ENCODE measurements around the gene CARS2. TPM values are rescaled to one million over a fixed set of nuclear protein-coding genes. Genes with fewer than 3 reads are reported as not detected.

The CARS2 gene
- total RNA-seq, 3 donors from 2014 or later (not counting 1 experiment from before 2014, with no cell fraction given): 65.3 to 77.3 (median 73.0) TPM

DNA sequence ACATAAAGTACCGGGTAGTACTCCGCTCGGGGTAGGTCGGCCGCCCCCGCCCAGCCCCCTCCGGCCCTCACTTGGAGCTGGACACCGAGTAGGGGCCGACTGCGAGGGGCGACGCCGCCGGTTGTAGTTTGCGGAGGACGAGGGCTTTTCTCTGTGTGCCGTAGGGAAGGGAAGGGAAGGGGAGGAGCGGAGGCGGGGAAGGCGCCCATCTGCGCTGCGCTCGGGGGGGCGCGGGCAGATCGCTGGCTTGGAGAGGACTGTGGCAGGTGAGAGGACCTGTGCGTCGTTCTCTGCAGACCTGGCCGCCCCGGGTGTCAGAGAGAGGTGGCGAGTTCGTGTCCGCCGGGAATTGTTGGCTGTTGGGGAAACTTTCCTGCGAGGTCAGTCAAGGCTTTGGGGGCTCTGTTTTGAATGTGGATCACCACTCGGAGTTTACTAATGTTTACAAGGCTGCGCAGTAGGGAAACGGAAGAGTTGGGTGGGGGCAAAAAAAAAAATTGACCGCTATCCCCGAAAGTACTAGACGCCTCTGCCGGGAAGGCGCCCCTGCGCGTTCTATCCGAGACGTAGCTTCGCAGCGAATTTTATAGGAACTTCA, 9.0 kb upstream of the CARS2 start:
- Histone ChIP-seq H3K4me3 (ENCODE audit: low read length) (peak overlapping the region; percentile 98), H3K9me3 (ENCODE audit: control insufficient read depth, insufficient read depth, low read length) (no peaks in the 10 kb centered on the region), H3K27me3 (ENCODE audit: control insufficient read depth, insufficient read depth, low read length) (no peaks in the 10 kb centered on the region), H3K36me3 (ENCODE audit: control insufficient read depth, insufficient read depth, low read length) (peaks cover 5% of the 10 kb centered on the region), H3K27ac (ENCODE audit: low read length) (peak overlapping the region; percentile 86), H3K4me1 (ENCODE audit: control insufficient read depth, insufficient read depth, low read length) (peaks cover 25% of the 10 kb centered on the region)
- peak overlapping the region; percentile 86 to 97 for H3K27ac Mint-ChIP-seq
- peaks cover 42 to 54% of the 10 kb centered on the region in 2 donors for H3K4me1 Mint-ChIP-seq
- DNase-seq (peak; percentile 50 to 71), ATAC-seq (no peak)
- intact Hi-C loops (cut with micrococcal nuclease): loop anchor here (1.0 kb wide), 2 partner anchors 9 to 11 kb away; partner anchors contain the start of gene CARS2
- no peaks in the 10 kb centered on the region for H3K27me3 Mint-ChIP-seq (ENCODE audit: low read depth in 2 of 2)
- H3K9me3 Mint-ChIP-seq: no peaks in the 10 kb centered on the region
- H3K4me3 Mint-ChIP-seq: peak overlapping the region; percentile 97
- WGBS (ENCODE audit: insufficient coverage): 0% methylated on average over 49 of the region's 49 CpGs
- no peaks in the 10 kb centered on the region for H3K36me3 Mint-ChIP-seq
- TF ChIP-seq, protein P1, sequence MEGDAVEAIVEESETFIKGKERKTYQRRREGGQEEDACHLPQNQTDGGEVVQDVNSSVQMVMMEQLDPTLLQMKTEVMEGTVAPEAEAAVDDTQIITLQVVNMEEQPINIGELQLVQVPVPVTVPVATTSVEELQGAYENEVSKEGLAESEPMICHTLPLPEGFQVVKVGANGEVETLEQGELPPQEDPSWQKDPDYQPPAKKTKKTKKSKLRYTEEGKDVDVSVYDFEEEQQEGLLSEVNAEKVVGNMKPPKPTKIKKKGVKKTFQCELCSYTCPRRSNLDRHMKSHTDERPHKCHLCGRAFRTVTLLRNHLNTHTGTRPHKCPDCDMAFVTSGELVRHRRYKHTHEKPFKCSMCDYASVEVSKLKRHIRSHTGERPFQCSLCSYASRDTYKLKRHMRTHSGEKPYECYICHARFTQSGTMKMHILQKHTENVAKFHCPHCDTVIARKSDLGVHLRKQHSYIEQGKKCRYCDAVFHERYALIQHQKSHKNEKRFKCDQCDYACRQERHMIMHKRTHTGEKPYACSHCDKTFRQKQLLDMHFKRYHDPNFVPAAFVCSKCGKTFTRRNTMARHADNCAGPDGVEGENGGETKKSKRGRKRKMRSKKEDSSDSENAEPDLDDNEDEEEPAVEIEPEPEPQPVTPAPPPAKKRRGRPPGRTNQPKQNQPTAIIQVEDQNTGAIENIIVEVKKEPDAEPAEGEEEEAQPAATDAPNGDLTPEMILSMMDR (IDR thresholded peaks at IDR 0.05): no peak

DNA sequence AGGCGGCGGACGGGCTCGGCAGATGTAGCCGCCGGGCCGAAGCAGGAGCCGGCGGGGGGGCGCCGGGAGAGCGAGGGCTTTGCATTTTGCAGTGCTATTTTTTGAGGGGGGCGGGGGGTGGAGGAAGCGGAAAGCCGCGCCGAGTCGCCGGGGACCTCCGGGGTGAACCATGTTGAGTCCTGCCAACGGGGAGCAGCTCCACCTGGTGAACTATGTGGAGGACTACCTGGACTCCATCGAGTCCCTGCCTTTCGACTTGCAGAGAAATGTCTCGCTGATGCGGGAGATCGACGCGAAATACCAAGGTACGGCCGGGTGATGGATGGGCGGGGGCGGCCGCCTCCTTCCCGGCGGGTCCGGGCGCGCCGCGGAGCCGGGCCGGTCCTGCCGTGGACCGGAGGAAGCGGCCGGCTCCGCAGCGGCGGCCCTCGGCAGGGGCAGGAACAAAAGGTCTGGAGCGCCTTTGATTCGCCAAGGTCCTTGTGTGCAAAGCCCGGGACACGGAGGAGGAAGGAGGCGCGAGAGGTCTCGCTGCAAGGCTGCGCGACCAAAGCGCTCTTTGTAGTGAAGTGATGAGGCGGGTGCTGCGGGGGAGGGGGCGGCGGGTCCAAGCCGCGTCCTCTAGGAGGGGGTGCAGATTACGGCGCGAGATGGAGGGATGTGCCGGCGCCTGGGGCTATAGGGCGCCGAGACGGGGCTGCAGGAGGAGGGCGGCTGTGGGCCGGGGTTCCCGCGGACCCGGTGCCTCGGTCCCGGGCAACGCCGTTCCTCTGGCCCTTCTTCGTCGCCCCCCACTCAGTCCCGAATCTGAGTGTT, 8.3 kb upstream of the CARS2 start:
- Mint-ChIP-seq H3K36me3 (no peaks in the 10 kb centered on the region), H3K4me1 (peaks cover 37 to 47% of the 10 kb centered on the region in 2 donors), H3K27me3 (ENCODE audit: low read depth in 2 of 2) (no peaks in the 10 kb centered on the region), H3K9me3 (no peaks in the 10 kb centered on the region), H3K27ac (peak overlapping the region; percentile 86 to 97), H3K4me3 (peak overlapping the region; percentile 97)
- under 1% methylated on average over 86 of the region's 86 CpGs for whole genome bisulfite sequencing (ENCODE audit: insufficient coverage)
- no peaks in the 10 kb centered on the region for H3K27me3 ChIP-seq (ENCODE audit: control insufficient read depth, insufficient read depth, low read length)
- DNase-seq (peak; percentile 53 to 89), ATAC-seq (no peak)
- H3K9me3 ChIP-seq (ENCODE audit: control insufficient read depth, insufficient read depth, low read length): no peaks in the 10 kb centered on the region
- H3K4me1 ChIP-seq (ENCODE audit: control insufficient read depth, insufficient read depth, low read length): peaks cover 25% of the 10 kb centered on the region
- TF ChIP-seq, protein P1 (IDR thresholded peaks at IDR 0.05): no peak
- H3K27ac ChIP-seq (ENCODE audit: low read length): peak overlapping the region; percentile 86
- intact Hi-C loops (cut with micrococcal nuclease): no loop called here
- H3K36me3 ChIP-seq (ENCODE audit: control insufficient read depth, insufficient read depth, low read length): no peaks in the 10 kb centered on the region
- peak overlapping the region; percentile 98 for H3K4me3 ChIP-seq (ENCODE audit: low read length)

DNA sequence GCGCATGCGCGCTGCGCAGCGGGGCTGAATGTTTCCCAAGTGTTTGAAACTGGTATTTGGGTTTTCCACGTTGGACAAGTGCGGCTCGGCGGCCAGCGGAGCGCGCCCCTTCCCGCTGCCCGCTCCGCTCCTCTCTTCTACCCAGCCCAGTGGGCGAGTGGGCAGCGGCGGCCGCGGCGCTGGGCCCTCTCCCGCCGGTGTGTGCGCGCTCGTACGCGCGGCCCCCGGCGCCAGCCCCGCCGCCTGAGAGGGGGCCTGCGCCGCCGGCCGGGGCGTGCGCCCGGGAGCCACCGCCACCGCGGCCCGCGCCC, 7.7 kb upstream of the CARS2 start, which contains the start of gene ING1:
ING1 (plus strand) TSS at position 59 of the 311 bp plus-strand sequence. CDS start 450 bp downstream, outside the sequence.
- peak within 1 kb of the TSS; percentile 86 to 97 for H3K27ac Mint-ChIP-seq
- DNase-seq: no peak
- under 1% methylated on average over 45 of the region's 45 CpGs for whole genome bisulfite sequencing (ENCODE audit: insufficient coverage)

More for the DNA sequence above, 7.7 kb upstream of the CARS2 start, which contains the start of gene ING1:
- TF ChIP-seq, protein P1 (IDR thresholded peaks at IDR 0.05): no peak
- Mint-ChIP-seq H3K4me1 (peaks cover 37 to 43% of the 10 kb centered on the region in 2 donors), H3K36me3 (no peaks in the 10 kb centered on the region), H3K4me3 (peak within 1 kb of the TSS; percentile 97), H3K9me3 (no peaks in the 10 kb centered on the region), H3K27me3 (ENCODE audit: low read depth in 2 of 2) (no peaks in the 10 kb centered on the region)
- intact Hi-C loops (cut with micrococcal nuclease): no loop called here
- Histone ChIP-seq H3K4me1 (ENCODE audit: control insufficient read depth, insufficient read depth, low read length) (peaks cover 25% of the 10 kb centered on the region), H3K9me3 (ENCODE audit: control insufficient read depth, insufficient read depth, low read length) (no peaks in the 10 kb centered on the region), H3K27me3 (ENCODE audit: control insufficient read depth, insufficient read depth, low read length) (no peaks in the 10 kb centered on the region), H3K36me3 (ENCODE audit: control insufficient read depth, insufficient read depth, low read length) (no peaks in the 10 kb centered on the region), H3K4me3 (ENCODE audit: low read length) (peak within 1 kb of the TSS; percentile 98), H3K27ac (ENCODE audit: low read length) (peak within 1 kb of the TSS; percentile 97)
- ATAC-seq: no peak

Data from natural killer cell (primary cell).